Liver (tissue), 9 donors: ENCODE results near the gene ARHGEF28. TPM values are rescaled to one million over a fixed set of nuclear protein-coding genes. Genes with fewer than 3 reads are reported as not detected.

Source experiments
- DNase-seq: peaks from one replicate; pipeline ENCODE4 v3.0.0-alpha.2; 2017; ENCODE audit warnings: low spot score
- H3K27ac ChIP-seq, 2 donors: one replicate each; pipeline ENCODE4 v1.7.0; 2013; ENCODE audit warnings: inconsistent platforms in 2 of 2, low read length in 2 of 2, control low read depth in 1 of 2, low read depth in 1 of 2, mild to moderate bottlenecking in 1 of 2
- H3K27me3 ChIP-seq, 4 donors: one replicate each; pipeline versions ENCODE4 v1.6.1 to v1.7.0; 2013; ENCODE audit warnings: low read length in 3 of 4, inconsistent platforms in 1 of 4, mild to moderate bottlenecking in 1 of 4, moderate library complexity in 1 of 4; ENCODE audit not compliant: control insufficient read depth in 4 of 4, insufficient read depth in 4 of 4
- H3K36me3 ChIP-seq, 4 donors: one replicate each; pipeline versions ENCODE4 v1.6.1 to v1.7.0; 2013; ENCODE audit warnings: low read length in 3 of 4, mild to moderate bottlenecking in 3 of 4, low read depth in 1 of 4, moderate library complexity in 1 of 4; ENCODE audit not compliant: control insufficient read depth in 4 of 4, insufficient read depth in 3 of 4
- H3K4me1 ChIP-seq, 4 donors: one replicate each; pipeline versions ENCODE4 v1.6.1 to v1.7.0; 2013; ENCODE audit warnings: low read length in 3 of 4, mild to moderate bottlenecking in 3 of 4, moderate library complexity in 1 of 4; ENCODE audit not compliant: control insufficient read depth in 4 of 4, insufficient read depth in 4 of 4
- H3K4me3 ChIP-seq, 3 donors: one replicate each; pipeline versions ENCODE4 v1.6.1 to v1.7.0; 2013; ENCODE audit warnings: low read length in 3 of 3, control low read depth in 1 of 3, low read depth in 1 of 3, mild to moderate bottlenecking in 1 of 3
- H3K9ac ChIP-seq, 2 donors: one replicate each; pipeline ENCODE4 v1.7.0; 2013; ENCODE audit warnings: low read length in 2 of 2, mild to moderate bottlenecking in 2 of 2, moderate library complexity in 2 of 2, control low read depth in 1 of 2, low read depth in 1 of 2
- H3K9me3 ChIP-seq, 4 donors: one replicate each; pipeline versions ENCODE4 v1.6.1 to v1.7.0; 2013; ENCODE audit warnings: low read length in 3 of 4; ENCODE audit not compliant: control insufficient read depth in 4 of 4
- ATF3 ChIP-seq: IDR thresholded peaks from 2 replicates; pipeline ENCODE4 v1.6.1; 2016; ENCODE audit warnings: antibody characterized with exemption
- EGR1 ChIP-seq, 2 donors: IDR thresholded peaks; 2 replicates each; pipeline ENCODE4 v1.6.1; 2016 to 2018; ENCODE audit warnings: antibody characterized with exemption in 2 of 2, low read depth in 2 of 2
- FOXA1 ChIP-seq: IDR thresholded peaks from 2 replicates; pipeline ENCODE4 v1.6.1; 2016; ENCODE audit warnings: antibody characterized with exemption
- FOXA2 ChIP-seq: IDR thresholded peaks from 2 replicates; pipeline ENCODE4 v1.6.1; 2016; ENCODE audit warnings: antibody characterized with exemption
- GABPA ChIP-seq, 2 donors: IDR thresholded peaks in 1 of 2; conservative IDR thresholded peaks in 1 of 2; 2 replicates each; pipeline ENCODE4 v1.6.1; 2016; ENCODE audit warnings: antibody characterized with exemption in 2 of 2, mild to moderate bottlenecking in 1 of 2, moderate library complexity in 1 of 2
- HNF4A ChIP-seq, 2 donors: conservative IDR thresholded peaks; 2 replicates each; pipeline ENCODE4 v1.6.1; 2016; ENCODE audit warnings: antibody characterized with exemption in 2 of 2, mild to moderate bottlenecking in 2 of 2
- HNF4G ChIP-seq: IDR thresholded peaks from 2 replicates; pipeline ENCODE4 v1.6.1; 2016; ENCODE audit warnings: antibody characterized with exemption
- MAX ChIP-seq: IDR thresholded peaks from 2 replicates; pipeline ENCODE4 v1.6.1; 2016; ENCODE audit warnings: antibody characterized with exemption
- RAD21 ChIP-seq, 2 donors: IDR thresholded peaks; 2 replicates each; pipeline ENCODE4 v1.6.1; 2016; ENCODE audit warnings: antibody characterized with exemption in 2 of 2, mild to moderate bottlenecking in 2 of 2
- RXRA ChIP-seq, 2 donors: IDR thresholded peaks; 2 replicates each; pipeline ENCODE4 v1.6.1; 2017 to 2018; ENCODE audit warnings: antibody characterized with exemption in 2 of 2, mild to moderate bottlenecking in 1 of 2
- SP1 ChIP-seq: IDR thresholded peaks from 2 replicates; pipeline ENCODE4 v1.6.1; 2018; ENCODE audit warnings: antibody characterized with exemption, mild to moderate bottlenecking
- TAF1 ChIP-seq: conservative IDR thresholded peaks from 2 replicates; pipeline ENCODE4 v1.6.1; 2016; ENCODE audit warnings: antibody characterized with exemption, mild to moderate bottlenecking
- YY1 ChIP-seq: IDR thresholded peaks from 2 replicates; pipeline ENCODE4 v1.6.1; 2016; ENCODE audit warnings: antibody characterized with exemption, mild to moderate bottlenecking
- WGBS: extraction: QIAGEN DNeasy Blood & Tissue Kit; methylation state at CpG from one replicate; pipeline ENCODE4 v1.1.7; 2013; 5-methylcytosine and 5-hydroxymethylcytosine counted together
- polyA plus RNA-seq, 2 donors: library from polyadenylated mRNA; stranded (reverse) in 1 of 2; unstranded in 1 of 2; fragments of 200-250 nt in 1 of 2; fragments of >200 nt in 1 of 2; fragmentation: Nextera tagmentation in 1 of 2; extraction: Ambion mirVana in 1 of 2; gene quantifications; one replicate each; pipeline versions ENCODE4 v1.2.1 to v1.2.3, GENCODE V29; 2013 to 2015
- total RNA-seq, 2 donors: library from RNA; depleted of rRNA; stranded (reverse); fragments of >200 nt; gene quantifications; one replicate each; pipeline ENCODE4 v1.2.3, GENCODE V29; 2014
- TF ChIP-seq, protein P1 (sequence below): IDR thresholded peaks from 2 replicates; pipeline ENCODE4 v1.6.1; 2016; ENCODE audit warnings: antibody characterized with exemption
- TF ChIP-seq, protein P2 (sequence below): fragments of 150-350 bp; IDR thresholded peaks from 2 replicates; pipeline ENCODE4 v1.5.1; 2017; ENCODE audit warnings: improper control_type of control experiment, low read depth, low read length; ENCODE audit not compliant: missing input control
- donor health status: healthy.
- donor health status: healthy.
- donor health status: healthy.
- donor health status: healthy.
- donor health status: healthy.

Gene ARHGEF28
- total and polyA plus RNA-seq, 4 donors: 1.6 to 13.9 (median 3.6) TPM

GRCh38 chr5:73633060-73633459 lies 7.1 kb downstream of the ARHGEF28 start (continued):
- TF ChIP-seq EGR1 (IDR thresholded peaks at IDR 0.05; ENCODE audit: low read depth in 2 of 2): no peak

DNA sequence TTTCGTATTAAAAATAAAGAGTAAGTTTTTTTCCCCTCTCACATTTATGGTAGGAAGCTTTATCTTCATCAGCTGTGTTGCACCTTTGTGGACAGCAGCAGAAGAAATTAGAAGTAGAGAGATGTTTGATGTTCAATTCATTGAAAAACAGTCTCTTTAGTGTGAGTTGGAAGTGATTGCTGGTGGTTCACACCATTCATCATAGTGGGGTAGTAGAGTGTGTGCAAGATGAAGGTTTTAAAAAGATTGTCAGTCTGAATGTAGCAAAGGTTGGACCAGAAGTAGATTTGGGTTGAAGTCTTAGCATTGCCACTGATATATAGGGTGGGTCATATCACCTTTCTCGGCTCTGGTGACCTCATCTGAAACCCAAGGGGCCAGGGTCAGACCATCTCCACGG lies 10.4 kb downstream of the ARHGEF28 start:
- peaks cover 0 to 5% (median under 1%) of the 10 kb centered on the region in 4 donors for H3K4me1 ChIP-seq
- no peaks in the 10 kb centered on the region for H3K27me3 ChIP-seq
- no peak for DNase-seq
- 86% methylated on average over 3 of the region's 3 CpGs for WGBS
- H3K27ac ChIP-seq: no peak overlapping the region
- H3K9ac ChIP-seq: no peak overlapping the region
- no peaks in the 10 kb centered on the region for H3K36me3 ChIP-seq
- H3K9me3 ChIP-seq: no peaks in the 10 kb centered on the region
- no peak for TF ChIP-seq EGR1 (IDR thresholded peaks at IDR 0.05; ENCODE audit: low read depth in 2 of 2)
- TF ChIP-seq YY1: no peak
- TF ChIP-seq, protein P1, sequence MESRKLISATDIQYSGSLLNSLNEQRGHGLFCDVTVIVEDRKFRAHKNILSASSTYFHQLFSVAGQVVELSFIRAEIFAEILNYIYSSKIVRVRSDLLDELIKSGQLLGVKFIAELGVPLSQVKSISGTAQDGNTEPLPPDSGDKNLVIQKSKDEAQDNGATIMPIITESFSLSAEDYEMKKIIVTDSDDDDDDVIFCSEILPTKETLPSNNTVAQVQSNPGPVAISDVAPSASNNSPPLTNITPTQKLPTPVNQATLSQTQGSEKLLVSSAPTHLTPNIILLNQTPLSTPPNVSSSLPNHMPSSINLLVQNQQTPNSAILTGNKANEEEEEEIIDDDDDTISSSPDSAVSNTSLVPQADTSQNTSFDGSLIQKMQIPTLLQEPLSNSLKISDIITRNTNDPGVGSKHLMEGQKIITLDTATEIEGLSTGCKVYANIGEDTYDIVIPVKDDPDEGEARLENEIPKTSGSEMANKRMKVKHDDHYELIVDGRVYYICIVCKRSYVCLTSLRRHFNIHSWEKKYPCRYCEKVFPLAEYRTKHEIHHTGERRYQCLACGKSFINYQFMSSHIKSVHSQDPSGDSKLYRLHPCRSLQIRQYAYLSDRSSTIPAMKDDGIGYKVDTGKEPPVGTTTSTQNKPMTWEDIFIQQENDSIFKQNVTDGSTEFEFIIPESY: no peak
- TF ChIP-seq FOXA2: no peak
- TF ChIP-seq MAX: no peak
- TF ChIP-seq FOXA1: no peak
- no peak for TF ChIP-seq RAD21 (IDR thresholded peaks at IDR 0.05)
- TF ChIP-seq RXRA (IDR thresholded peaks at IDR 0.05): no peak
- TF ChIP-seq TAF1: no peak
- no peak for TF ChIP-seq HNF4A (conservative IDR thresholded peaks at IDR 0.05)
- TF ChIP-seq GABPA (IDR thresholded peaks at IDR 0.05 in 1 of 2, conservative IDR thresholded peaks at IDR 0.05 in 1 of 2): no peak
- no peak for TF ChIP-seq HNF4G
- TF ChIP-seq, protein P2, sequence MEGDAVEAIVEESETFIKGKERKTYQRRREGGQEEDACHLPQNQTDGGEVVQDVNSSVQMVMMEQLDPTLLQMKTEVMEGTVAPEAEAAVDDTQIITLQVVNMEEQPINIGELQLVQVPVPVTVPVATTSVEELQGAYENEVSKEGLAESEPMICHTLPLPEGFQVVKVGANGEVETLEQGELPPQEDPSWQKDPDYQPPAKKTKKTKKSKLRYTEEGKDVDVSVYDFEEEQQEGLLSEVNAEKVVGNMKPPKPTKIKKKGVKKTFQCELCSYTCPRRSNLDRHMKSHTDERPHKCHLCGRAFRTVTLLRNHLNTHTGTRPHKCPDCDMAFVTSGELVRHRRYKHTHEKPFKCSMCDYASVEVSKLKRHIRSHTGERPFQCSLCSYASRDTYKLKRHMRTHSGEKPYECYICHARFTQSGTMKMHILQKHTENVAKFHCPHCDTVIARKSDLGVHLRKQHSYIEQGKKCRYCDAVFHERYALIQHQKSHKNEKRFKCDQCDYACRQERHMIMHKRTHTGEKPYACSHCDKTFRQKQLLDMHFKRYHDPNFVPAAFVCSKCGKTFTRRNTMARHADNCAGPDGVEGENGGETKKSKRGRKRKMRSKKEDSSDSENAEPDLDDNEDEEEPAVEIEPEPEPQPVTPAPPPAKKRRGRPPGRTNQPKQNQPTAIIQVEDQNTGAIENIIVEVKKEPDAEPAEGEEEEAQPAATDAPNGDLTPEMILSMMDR: no peak
- H3K4me3 ChIP-seq: no peak overlapping the region

DNA sequence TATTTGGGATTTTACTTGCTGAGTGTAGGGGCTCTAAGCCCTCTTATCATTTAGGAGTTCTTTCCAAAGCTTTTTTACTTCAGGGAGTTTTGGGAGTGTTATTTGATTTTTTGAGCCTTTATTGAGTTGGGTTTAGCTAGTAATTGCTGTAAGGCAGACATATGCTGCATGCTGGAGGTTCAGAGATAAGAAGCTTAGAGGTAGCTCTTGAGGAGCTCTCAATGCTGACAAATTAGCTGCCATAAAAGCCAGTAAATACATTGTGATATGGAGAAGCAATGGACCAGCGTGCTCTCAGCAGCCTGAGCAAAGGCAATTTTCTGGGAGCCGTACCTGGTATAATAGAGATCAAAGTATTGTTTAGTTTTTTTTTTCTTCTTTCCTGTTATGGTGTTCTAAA lies 11.6 kb downstream of the ARHGEF28 start:
- Histone ChIP-seq H3K27me3 (no peaks in the 10 kb centered on the region), H3K4me3 (no peak overlapping the region), H3K36me3 (no peaks in the 10 kb centered on the region), H3K9ac (no peak overlapping the region), H3K9me3 (no peaks in the 10 kb centered on the region), H3K4me1 (peaks cover 3 to 11% (median 5%) of the 10 kb centered on the region in 4 donors), H3K27ac (no peak overlapping the region)
- no peak for DNase-seq
- WGBS: 91% methylated on average over 2 of the region's 2 CpGs
- TF ChIP-seq FOXA1 (no peak), EGR1 (IDR thresholded peaks at IDR 0.05; ENCODE audit: low read depth in 2 of 2) (no peak), ATF3 (no peak), GABPA (IDR thresholded peaks at IDR 0.05 in 1 of 2, conservative IDR thresholded peaks at IDR 0.05 in 1 of 2) (no peak), FOXA2 (no peak), YY1 (no peak), SP1 (no peak), TAF1 (no peak)
